Hepatocyte (in vitro differentiated cells): ENCODE results near the gene ABCA13.

Experiments used
- CTCF ChIP-seq: fragments of 200-600 bp; sonication (generic); IDR thresholded peaks from 2 replicates; pipeline ENCODE4 v1.5.1; 2016; ENCODE audit warnings: antibody characterized with exemption, mild to moderate bottlenecking; ENCODE audit not compliant: poor library complexity
- EZH2 ChIP-seq: fragments of 200-600 bp; sonication (generic); IDR thresholded peaks from 2 replicates; pipeline ENCODE4 v1.6.1; 2016; ENCODE audit warnings: antibody characterized with exemption, mild to moderate bottlenecking, borderline replicate concordance

- TF ChIP-seq CTCF (no peak), EZH2 (no peak)
Measured at GRCh38 chr7:48416327-48416908, 245.2 kb downstream of the ABCA13 start.
